Endothelial cell (in vitro differentiated cells): ENCODE measurements around the gene MED12L. TPM values are rescaled to one million over a fixed set of nuclear protein-coding genes. Genes with fewer than 3 reads are reported as not detected.

Source experiments
- DNase-seq: peaks from one replicate; pipeline ENCODE4 v3.0.0; 2021; ENCODE audit warnings: low spot score
- H3K27ac Mint-ChIP-seq: one replicate; pipeline ENCODE4 v1.8.0; 2021; ENCODE audit warnings: mixed read lengths, inconsistent platforms; ENCODE audit not compliant: unreplicated experiment
- H3K27me3 Mint-ChIP-seq: one replicate; pipeline ENCODE4 v1.8.0; 2021; ENCODE audit warnings: mild to moderate bottlenecking, moderate library complexity, mixed read lengths, inconsistent platforms; ENCODE audit not compliant: unreplicated experiment
- H3K36me3 Mint-ChIP-seq: one replicate; pipeline ENCODE4 v1.8.0; 2021; ENCODE audit warnings: mild to moderate bottlenecking, low read depth, mixed read lengths, inconsistent platforms; ENCODE audit not compliant: unreplicated experiment
- H3K4me1 Mint-ChIP-seq: one replicate; pipeline ENCODE4 v1.8.0; 2021; ENCODE audit warnings: mild to moderate bottlenecking, mixed read lengths, inconsistent platforms; ENCODE audit not compliant: unreplicated experiment
- H3K4me3 Mint-ChIP-seq: one replicate; pipeline ENCODE4 v1.8.0; 2021; ENCODE audit warnings: mild to moderate bottlenecking, mixed read lengths, inconsistent platforms; ENCODE audit not compliant: unreplicated experiment
- H3K9me3 Mint-ChIP-seq: one replicate; pipeline ENCODE4 v1.8.0; 2021; ENCODE audit warnings: mixed read lengths, inconsistent platforms; ENCODE audit not compliant: unreplicated experiment
- CTCF ChIP-seq: fragments of 200-600 bp; sonication (generic); IDR thresholded peaks from one replicate; pipeline ENCODE4 v1.5.0; 2021; ENCODE audit warnings: antibody characterized with exemption; ENCODE audit not compliant: unreplicated experiment
- total RNA-seq: library from RNA; stranded (reverse); fragmentation: NEBNext Ultra II Directional; extraction: Animal tissue kit (Norgen Biotek cat#: 25700); gene quantifications from one replicate; pipeline ENCODE4 v1.2.1, GENCODE V29; 2021; ENCODE audit not compliant: unreplicated experiment

The MED12L gene
- total RNA-seq, 1 donor from 2014 or later, result 4.4 TPM

- DNase-seq, result no peak
- Mint-ChIP-seq H3K9me3 (no peaks in the 10 kb centered on the region), H3K27ac (no peak overlapping the region), H3K36me3 (no peaks in the 10 kb centered on the region), H3K4me1 (no peaks in the 10 kb centered on the region), H3K4me3 (no peak overlapping the region), H3K27me3 (peaks cover 1% of the 10 kb centered on the region)
- TF ChIP-seq CTCF, result no peak
Observed at GRCh38 chr3:151293127-151293526, 207.7 kb downstream of the MED12L start.

- H3K27me3 Mint-ChIP-seq, result peaks cover 1% of the 10 kb centered on the region
- H3K4me1 Mint-ChIP-seq, result no peaks in the 10 kb centered on the region
- H3K27ac Mint-ChIP-seq, result no peak overlapping the region
- no peak overlapping the region for H3K4me3 Mint-ChIP-seq
- TF ChIP-seq CTCF, result no peak
- H3K36me3 Mint-ChIP-seq, result no peaks in the 10 kb centered on the region
- no peaks in the 10 kb centered on the region for H3K9me3 Mint-ChIP-seq
- no peak for DNase-seq
Observed at GRCh38 chr3:151296226-151296625, 210.8 kb downstream of the MED12L start.

- Mint-ChIP-seq H3K36me3 (no peaks in the 10 kb centered on the region), H3K4me3 (no peak overlapping the region), H3K27me3 (peaks cover 1% of the 10 kb centered on the region), H3K4me1 (no peaks in the 10 kb centered on the region), H3K27ac (no peak overlapping the region), H3K9me3 (no peaks in the 10 kb centered on the region)
- DNase-seq, result no peak
- TF ChIP-seq CTCF, result no peak
Observed at GRCh38 chr3:151297429-151297828, 212.0 kb downstream of the MED12L start.

- Mint-ChIP-seq H3K4me3 (no peak overlapping the region), H3K27me3 (peaks cover 2% of the 10 kb centered on the region), H3K36me3 (peaks cover 4% of the 10 kb centered on the region), H3K9me3 (no peaks in the 10 kb centered on the region), H3K4me1 (peaks cover 5% of the 10 kb centered on the region), H3K27ac (no peak overlapping the region)
- DNase-seq, result no peak
- no peak for TF ChIP-seq CTCF
Observed at GRCh38 chr3:151299006-151299405, 213.5 kb downstream of the MED12L start.

DNA sequence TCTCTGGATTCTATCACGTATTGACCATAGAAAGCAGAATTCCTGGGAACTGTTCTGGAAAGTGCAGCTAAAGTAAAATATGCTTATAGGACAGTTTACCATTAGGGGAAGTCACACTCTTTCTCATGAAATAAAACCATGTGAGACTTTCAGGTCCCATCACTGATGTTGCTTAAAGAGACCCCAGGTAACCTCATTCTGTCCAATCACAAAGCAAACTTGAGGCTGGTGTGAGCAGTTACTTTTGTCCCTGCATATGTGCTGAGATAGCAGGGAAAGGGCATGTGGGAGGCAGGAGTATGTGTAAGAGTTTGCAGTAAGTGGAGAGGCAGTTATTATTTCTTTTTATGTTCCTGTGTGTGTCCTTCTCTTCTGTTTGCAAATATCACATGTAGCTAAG, 215.1 kb downstream of the MED12L start:
- Mint-ChIP-seq H3K4me1 (peaks cover 9% of the 10 kb centered on the region), H3K9me3 (no peaks in the 10 kb centered on the region), H3K4me3 (no peak overlapping the region), H3K27me3 (peaks cover 3% of the 10 kb centered on the region), H3K36me3 (peaks cover 4% of the 10 kb centered on the region), H3K27ac (no peak overlapping the region)
- DNase-seq, result no peak
- TF ChIP-seq CTCF, result no peak
